Gastrocnemius medialis (tissue), 4 donors: ENCODE data around the gene ZBED4. TPM values are rescaled to one million over a fixed set of nuclear protein-coding genes. Genes with fewer than 3 reads are reported as not detected.

Experiments used
- ATAC-seq, 2 donors: fragments of 150-250 bp; one replicate each; pipeline ENCODE4 v1.9.1; 2016
- DNase-seq, 2 donors: peaks; one replicate each; pipeline ENCODE4 v3.0.0-alpha.2; 2019
- H3K27ac ChIP-seq, 4 donors: fragments of 200-600 bp; sonication (generic); 1 replicate in 1 of 4; 2 replicates in 3 of 4; pipeline ENCODE4 v1.5.1; 2016 to 2018; ENCODE audit warnings: mild to moderate bottlenecking in 2 of 4, moderate library complexity in 1 of 4
- H3K27me3 ChIP-seq, 3 donors: fragments of 200-600 bp; sonication (generic) in 2 of 3; 1 replicate in 1 of 3; 2 replicates in 2 of 3; pipeline versions ENCODE4 v1.5.1 to v1.6.0; 2016 to 2019; ENCODE audit warnings: mild to moderate bottlenecking in 1 of 3, moderate library complexity in 1 of 3
- H3K36me3 ChIP-seq, 2 donors: fragments of 200-600 bp; sonication (generic) in 1 of 2; one replicate each; pipeline ENCODE4 v1.5.1; 2017 to 2018
- H3K4me1 ChIP-seq, 2 donors: fragments of 200-600 bp; sonication (generic) in 1 of 2; one replicate each; pipeline ENCODE4 v1.5.1; 2016 to 2017; ENCODE audit warnings: mild to moderate bottlenecking in 2 of 2
- H3K4me3 ChIP-seq, 4 donors: fragments of 200-600 bp; sonication (generic) in 3 of 4; 1 replicate in 1 of 4; 2 replicates in 3 of 4; pipeline ENCODE4 v1.5.1; 2016 to 2019; ENCODE audit warnings: mild to moderate bottlenecking in 2 of 4
- H3K9me3 ChIP-seq, 3 donors: fragments of 200-600 bp; sonication (generic) in 2 of 3; 1 replicate in 1 of 3; 2 replicates in 2 of 3; pipeline ENCODE4 v1.5.1; 2016 to 2019
- CTCF ChIP-seq, 5 experiments: fragments of 450-650 bp in 3 of 5; fragments of 200-600 bp in 2 of 5; sonication (generic) in 2 of 5; IDR thresholded peaks in 4 of 5; conservative IDR thresholded peaks in 1 of 5; 1 replicate in 4 of 5; 2 replicates in 1 of 5; pipeline ENCODE4 v1.5.1; 2016 to 2019; ENCODE audit warnings: antibody characterized with exemption in 5 of 5, mild to moderate bottlenecking in 3 of 5, moderate library complexity in 3 of 5
- POLR2A ChIP-seq, 2 donors: fragments of 450-650 bp; IDR thresholded peaks; one replicate each; pipeline ENCODE4 v1.6.1; 2017; ENCODE audit warnings: antibody characterized with exemption in 2 of 2, mild to moderate bottlenecking in 2 of 2, moderate library complexity in 2 of 2
- in situ Hi-C, 4 donors: fragments of 200-750 bp; cut with MboI; loops; one replicate each; pipeline versions ENCODE4 v1.15.0 to v1.8.0; 2017; ENCODE audit warnings: low sequenced_read_pairs in 4 of 4
- intact Hi-C: fragments of 100-400 bp; cut with DNase I; formaldehyde crosslinking; loops from one replicate; pipeline ENCODE4 v1.15.1; 2023; ENCODE audit warnings: low total_unique reads
- total RNA-seq, 4 donors: library from RNA; depleted of rRNA; stranded (reverse); fragments of >200 nt; gene quantifications; one replicate each; pipeline versions ENCODE4 v1.1.0 to v1.2.3, GENCODE V29; 2016

The ZBED4 gene
- total RNA-seq, 4 donors from 2014 or later = 6.7 to 8.4 (median 7.5) TPM

GRCh38 chr22:49828599-49828965, 25.1 kb upstream of the ZBED4 start:
- in situ Hi-C loops = no loop called here
- H3K4me1 ChIP-seq = peaks cover 19 to 23% of the 10 kb centered on the region in 2 donors
- TF ChIP-seq CTCF (IDR thresholded peaks at IDR 0.05 in 4 of 5, conservative IDR thresholded peaks at IDR 0.05 in 1 of 5) (no peak), POLR2A (IDR thresholded peaks at IDR 0.05) (no peak)
- peaks cover 2 to 5% of the 10 kb centered on the region in 2 donors for H3K36me3 ChIP-seq
- intact Hi-C loops = loop anchor here (1.0 to 5.0 kb wide), 3 partner anchors 25 to 36 kb away; partner anchors contain the start of gene ZBED4
- H3K27ac ChIP-seq = peak overlapping the region in 3 of 4 donors; percentile 37 to 76 (median 75)
- DNase-seq = no peak
- ATAC-seq = no peak
- H3K9me3 ChIP-seq = no peaks in the 10 kb centered on the region
- no peaks in the 10 kb centered on the region for H3K27me3 ChIP-seq
- no peak overlapping the region for H3K4me3 ChIP-seq

- DNase-seq (no peak), ATAC-seq (no peak)
- H3K27ac ChIP-seq = no peak overlapping the region
- H3K9me3 ChIP-seq = no peaks in the 10 kb centered on the region
- in situ Hi-C loops = no loop called here
- H3K4me1 ChIP-seq = peaks cover 19 to 22% of the 10 kb centered on the region in 2 donors
- no peaks in the 10 kb centered on the region for H3K36me3 ChIP-seq
- no peaks in the 10 kb centered on the region for H3K27me3 ChIP-seq
- TF ChIP-seq POLR2A (IDR thresholded peaks at IDR 0.05) (no peak), CTCF (IDR thresholded peaks at IDR 0.05 in 4 of 5, conservative IDR thresholded peaks at IDR 0.05 in 1 of 5) (no peak)
- no peak overlapping the region for H3K4me3 ChIP-seq
- intact Hi-C loops = loop anchor here (2.0 to 5.0 kb wide), 2 partner anchors 28 to 37 kb away; no protein-coding TSS in a partner anchor
These were observed 24.4 kb upstream of the ZBED4 start for GRCh38 chr22:49829044-49829853.

GRCh38 chr22:49833340-49834007, 20.2 kb upstream of the ZBED4 start:
- H3K9me3 ChIP-seq = no peaks in the 10 kb centered on the region
- in situ Hi-C loops (no loop called here), intact Hi-C loops (no loop called here)
- no peaks in the 10 kb centered on the region for H3K27me3 ChIP-seq
- no peak overlapping the region for H3K27ac ChIP-seq
- TF ChIP-seq CTCF (IDR thresholded peaks at IDR 0.05 in 4 of 5, conservative IDR thresholded peaks at IDR 0.05 in 1 of 5) (no peak), POLR2A (IDR thresholded peaks at IDR 0.05) (no peak)
- DNase-seq (no peak), ATAC-seq (no peak)
- H3K4me3 ChIP-seq = no peak overlapping the region
- H3K4me1 ChIP-seq = no peaks in the 10 kb centered on the region
- no peaks in the 10 kb centered on the region for H3K36me3 ChIP-seq

- intact Hi-C loops (no loop called here), in situ Hi-C loops (no loop called here)
- no peak for ATAC-seq
- no peak overlapping the region for H3K27ac ChIP-seq
- DNase-seq = no peak
- no peak overlapping the region for H3K4me3 ChIP-seq
- no peaks in the 10 kb centered on the region for H3K36me3 ChIP-seq
- no peaks in the 10 kb centered on the region for H3K4me1 ChIP-seq
- no peaks in the 10 kb centered on the region for H3K27me3 ChIP-seq
- TF ChIP-seq POLR2A (IDR thresholded peaks at IDR 0.05) (no peak), CTCF (IDR thresholded peaks at IDR 0.05 in 4 of 5, conservative IDR thresholded peaks at IDR 0.05 in 1 of 5) (no peak)
- no peaks in the 10 kb centered on the region for H3K9me3 ChIP-seq
These were observed 14.6 kb upstream of the ZBED4 start for GRCh38 chr22:49838771-49839717.
